ENCODE data around the gene CAPN8.

CAPN8 gene

GRCh38 chr1:223540485-223541106 lies 124.9 kb downstream of the CAPN8 start:
- no peak overlapping the region for H3K4me2 ChIP-seq (ENCODE audit: insufficient read depth, low read length)
- H2AFZ ChIP-seq (ENCODE audit: low read depth, low read length) = no peak overlapping the region
- TF ChIP-seq, protein P1, sequence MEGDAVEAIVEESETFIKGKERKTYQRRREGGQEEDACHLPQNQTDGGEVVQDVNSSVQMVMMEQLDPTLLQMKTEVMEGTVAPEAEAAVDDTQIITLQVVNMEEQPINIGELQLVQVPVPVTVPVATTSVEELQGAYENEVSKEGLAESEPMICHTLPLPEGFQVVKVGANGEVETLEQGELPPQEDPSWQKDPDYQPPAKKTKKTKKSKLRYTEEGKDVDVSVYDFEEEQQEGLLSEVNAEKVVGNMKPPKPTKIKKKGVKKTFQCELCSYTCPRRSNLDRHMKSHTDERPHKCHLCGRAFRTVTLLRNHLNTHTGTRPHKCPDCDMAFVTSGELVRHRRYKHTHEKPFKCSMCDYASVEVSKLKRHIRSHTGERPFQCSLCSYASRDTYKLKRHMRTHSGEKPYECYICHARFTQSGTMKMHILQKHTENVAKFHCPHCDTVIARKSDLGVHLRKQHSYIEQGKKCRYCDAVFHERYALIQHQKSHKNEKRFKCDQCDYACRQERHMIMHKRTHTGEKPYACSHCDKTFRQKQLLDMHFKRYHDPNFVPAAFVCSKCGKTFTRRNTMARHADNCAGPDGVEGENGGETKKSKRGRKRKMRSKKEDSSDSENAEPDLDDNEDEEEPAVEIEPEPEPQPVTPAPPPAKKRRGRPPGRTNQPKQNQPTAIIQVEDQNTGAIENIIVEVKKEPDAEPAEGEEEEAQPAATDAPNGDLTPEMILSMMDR (IDR thresholded peaks at IDR 0.05; ENCODE audit: borderline replicate concordance, extremely low read depth, low read length, poor library complexity, severe bottlenecking) = no peak
- no peak for TF ChIP-seq EZH2 (IDR thresholded peaks at IDR 0.05; ENCODE audit: borderline replicate concordance, low read depth, low read length, severe bottlenecking)

GRCh38 chr1:223539750-223540149 lies 125.8 kb downstream of the CAPN8 start:
- no peak for DNase-seq
- Histone ChIP-seq H3K36me3 (ENCODE audit: insufficient read depth, low read length) (no peaks in the 10 kb centered on the region), H3K9ac (ENCODE audit: low read depth, low read length) (no peak overlapping the region), H3K4me1 (ENCODE audit: insufficient read depth, low read length) (no peaks in the 10 kb centered on the region), H3K4me3 (ENCODE audit: low read depth in 1 of 2, low read length in 2 of 2) (no peak overlapping the region), H3K27ac (ENCODE audit: low read length) (no peak overlapping the region), H3K4me2 (ENCODE audit: insufficient read depth, low read length) (no peak overlapping the region), H4K20me1 (ENCODE audit: insufficient read depth, low read length) (no peaks in the 10 kb centered on the region), H3K9me3 (ENCODE audit: insufficient read depth, low read length, severe bottlenecking) (no peaks in the 10 kb centered on the region), H3K27me3 (ENCODE audit: insufficient read depth, low read length, poor library complexity) (peaks cover 8% of the 10 kb centered on the region), H3K79me2 (ENCODE audit: insufficient read depth, low read length) (no peaks in the 10 kb centered on the region), H2AFZ (ENCODE audit: low read depth, low read length) (no peak overlapping the region)
- no peak for ATAC-seq (ENCODE audit: insufficient read depth, low read depth)
- TF ChIP-seq EZH2 (IDR thresholded peaks at IDR 0.05; ENCODE audit: borderline replicate concordance, low read depth, low read length, severe bottlenecking) = no peak
- TF ChIP-seq, protein P1 (IDR thresholded peaks at IDR 0.05; ENCODE audit: borderline replicate concordance, extremely low read depth, low read length, poor library complexity, severe bottlenecking) = no peak

More at GRCh38 chr1:223540485-223541106, 124.9 kb downstream of the CAPN8 start:
- Histone ChIP-seq H3K4me3 (ENCODE audit: low read depth in 1 of 2, low read length in 2 of 2) (no peak overlapping the region), H4K20me1 (ENCODE audit: insufficient read depth, low read length) (no peaks in the 10 kb centered on the region), H3K9ac (ENCODE audit: low read depth, low read length) (no peak overlapping the region), H3K9me3 (ENCODE audit: insufficient read depth, low read length, severe bottlenecking) (no peaks in the 10 kb centered on the region), H3K27me3 (ENCODE audit: insufficient read depth, low read length, poor library complexity) (peaks cover 8% of the 10 kb centered on the region), H3K79me2 (ENCODE audit: insufficient read depth, low read length) (no peaks in the 10 kb centered on the region), H3K4me1 (ENCODE audit: insufficient read depth, low read length) (no peaks in the 10 kb centered on the region), H3K36me3 (ENCODE audit: insufficient read depth, low read length) (no peaks in the 10 kb centered on the region), H3K27ac (ENCODE audit: low read length) (no peak overlapping the region)
- ATAC-seq (ENCODE audit: insufficient read depth, low read depth) = no peak
- DNase-seq = no peak

GRCh38 chr1:223538981-223539380 lies 126.5 kb downstream of the CAPN8 start:
- Histone ChIP-seq H3K4me1 (ENCODE audit: insufficient read depth, low read length) (no peaks in the 10 kb centered on the region), H3K9me3 (ENCODE audit: insufficient read depth, low read length, severe bottlenecking) (no peaks in the 10 kb centered on the region), H4K20me1 (ENCODE audit: insufficient read depth, low read length) (no peaks in the 10 kb centered on the region), H3K27ac (ENCODE audit: low read length) (no peak overlapping the region), H3K9ac (ENCODE audit: low read depth, low read length) (no peak overlapping the region), H3K79me2 (ENCODE audit: insufficient read depth, low read length) (no peaks in the 10 kb centered on the region), H3K4me2 (ENCODE audit: insufficient read depth, low read length) (no peak overlapping the region), H2AFZ (ENCODE audit: low read depth, low read length) (no peak overlapping the region), H3K27me3 (ENCODE audit: insufficient read depth, low read length, poor library complexity) (peaks cover 8% of the 10 kb centered on the region), H3K4me3 (ENCODE audit: low read depth in 1 of 2, low read length in 2 of 2) (no peak overlapping the region), H3K36me3 (ENCODE audit: insufficient read depth, low read length) (no peaks in the 10 kb centered on the region)
- TF ChIP-seq, protein P1 (IDR thresholded peaks at IDR 0.05; ENCODE audit: borderline replicate concordance, extremely low read depth, low read length, poor library complexity, severe bottlenecking) = no peak
- TF ChIP-seq EZH2 (IDR thresholded peaks at IDR 0.05; ENCODE audit: borderline replicate concordance, low read depth, low read length, severe bottlenecking) = no peak
- ATAC-seq (ENCODE audit: insufficient read depth, low read depth) = no peak
- no peak for DNase-seq

All from DND-41 (cell line).